ENCODE data around the gene DELE1. TPM values are rescaled to one million over a fixed set of nuclear protein-coding genes. Genes with fewer than 3 reads are reported as not detected.

The DELE1 gene
- total and polyA plus RNA-seq, 4 donors, result 46.3 to 141 (median 69.2) TPM

DNA sequence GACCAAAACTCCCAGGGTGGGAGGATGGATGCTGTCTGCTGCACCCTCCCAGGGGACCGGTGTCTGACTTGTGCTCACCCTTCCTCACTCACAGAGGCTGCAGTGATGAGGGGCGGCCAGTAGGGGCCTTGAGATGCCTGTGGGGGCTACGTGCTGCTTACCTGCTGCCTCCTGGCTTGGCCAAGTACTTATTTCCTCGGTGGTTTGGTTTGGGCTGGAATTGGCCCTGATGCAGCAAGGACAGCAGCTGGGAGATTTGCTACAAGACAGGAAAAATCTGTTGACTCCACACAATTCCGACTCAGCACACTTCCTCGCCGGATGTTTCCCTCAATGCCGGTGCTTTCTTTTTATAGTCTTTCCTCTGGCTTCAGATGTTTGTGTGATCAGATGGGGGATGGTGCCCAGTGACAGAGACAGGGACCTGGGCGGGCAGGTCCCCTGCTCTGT is 27.7 kb downstream of the DELE1 start:
- WGBS, 2 donors, result 34 to 38% methylated on average over 9 of the region's 9 CpGs
- ATAC-seq (ENCODE audit: insufficient read depth, low FRiP score) (no peak), DNase-seq (peak; percentile 55 to 85 (median 71))
- H3K27ac ChIP-seq (ENCODE audit: low read depth in 1 of 2, low read length in 1 of 2), result peak overlapping the region in 1 of 2 donors; percentile 65
- no peaks in the 10 kb centered on the region for H3K9me3 ChIP-seq (ENCODE audit: control insufficient read depth in 4 of 4, insufficient read depth in 3 of 4, low read length in 3 of 4)
- H3K36me3 ChIP-seq (ENCODE audit: control insufficient read depth in 4 of 4, insufficient read depth in 4 of 4, low read length in 4 of 4), result peaks cover 0 to 11% (median 1%) of the 10 kb centered on the region in 4 donors
- no peak overlapping the region for H3K4me3 ChIP-seq
- peaks cover 0 to 12% (median 2%) of the 10 kb centered on the region in 5 donors for H3K4me1 ChIP-seq (ENCODE audit: control insufficient read depth in 5 of 5, insufficient read depth in 5 of 5, low read length in 5 of 5)
- H3K9ac ChIP-seq (ENCODE audit: insufficient read depth in 1 of 2, low read length in 2 of 2), result no peak overlapping the region
- no peaks in the 10 kb centered on the region for H3K27me3 ChIP-seq (ENCODE audit: control insufficient read depth in 3 of 3, insufficient read depth in 3 of 3, low read length in 2 of 3)
- no peak for TF ChIP-seq CTCF (IDR thresholded peaks at IDR 0.05; ENCODE audit: control extremely low read depth, extremely low read depth)

- Histone ChIP-seq H3K36me3 (ENCODE audit: control insufficient read depth in 4 of 4, insufficient read depth in 4 of 4, low read length in 4 of 4) (peaks cover 0 to 9% (median 1%) of the 10 kb centered on the region in 4 donors), H3K4me1 (ENCODE audit: control insufficient read depth in 5 of 5, insufficient read depth in 5 of 5, low read length in 5 of 5) (peaks cover 0 to 13% (median 2%) of the 10 kb centered on the region in 5 donors), H3K27ac (ENCODE audit: low read depth in 1 of 2, low read length in 1 of 2) (peak overlapping the region in 1 of 2 donors; percentile 37), H3K4me3 (no peak overlapping the region), H3K9ac (ENCODE audit: insufficient read depth in 1 of 2, low read length in 2 of 2) (no peak overlapping the region), H3K9me3 (ENCODE audit: control insufficient read depth in 4 of 4, insufficient read depth in 3 of 4, low read length in 3 of 4) (no peaks in the 10 kb centered on the region), H3K27me3 (ENCODE audit: control insufficient read depth in 3 of 3, insufficient read depth in 3 of 3, low read length in 2 of 3) (no peaks in the 10 kb centered on the region)
- no peak for ATAC-seq (ENCODE audit: insufficient read depth, low FRiP score)
- WGBS, 2 donors, result 33 to 55% methylated on average over 2 of the region's 2 CpGs
- DNase-seq, result peak in 1 of 3 donors; percentile 33
- no peak for TF ChIP-seq CTCF (IDR thresholded peaks at IDR 0.05; ENCODE audit: control extremely low read depth, extremely low read depth)
Measured at GRCh38 chr5:141952020-141952419, 28.3 kb downstream of the DELE1 start.

GRCh38 chr5:141954194-141954593 is 30.5 kb downstream of the DELE1 start:
- 70 to 79% methylated on average over 2 of the region's 2 CpGs for WGBS, 2 donors
- no peak overlapping the region for H3K27ac ChIP-seq (ENCODE audit: low read depth in 1 of 2, low read length in 1 of 2)
- DNase-seq, result no peak
- ATAC-seq (ENCODE audit: insufficient read depth, low FRiP score), result no peak
- no peak overlapping the region for H3K9ac ChIP-seq (ENCODE audit: insufficient read depth in 1 of 2, low read length in 2 of 2)
- peaks cover 0 to 16% (median 6%) of the 10 kb centered on the region in 5 donors for H3K4me1 ChIP-seq (ENCODE audit: control insufficient read depth in 5 of 5, insufficient read depth in 5 of 5, low read length in 5 of 5)
- H3K4me3 ChIP-seq, result no peak overlapping the region
- H3K27me3 ChIP-seq (ENCODE audit: control insufficient read depth in 3 of 3, insufficient read depth in 3 of 3, low read length in 2 of 3), result no peaks in the 10 kb centered on the region
- peaks cover 0 to 8% (median 1%) of the 10 kb centered on the region in 4 donors for H3K36me3 ChIP-seq (ENCODE audit: control insufficient read depth in 4 of 4, insufficient read depth in 4 of 4, low read length in 4 of 4)
- no peak for TF ChIP-seq CTCF (IDR thresholded peaks at IDR 0.05; ENCODE audit: control extremely low read depth, extremely low read depth)
- H3K9me3 ChIP-seq (ENCODE audit: control insufficient read depth in 4 of 4, insufficient read depth in 3 of 4, low read length in 3 of 4), result no peaks in the 10 kb centered on the region
